GM19328 (cell line): ENCODE results near the gene MBNL2.

Experiments
- ATAC-seq: cut with Tn5 transposase; IDR thresholded peaks from one replicate; pipeline ENCODE4 v1.9.1; 2021; ENCODE audit warnings: mild to moderate bottlenecking, moderate library complexity; ENCODE audit not compliant: unreplicated experiment

MBNL2 gene

DNA sequence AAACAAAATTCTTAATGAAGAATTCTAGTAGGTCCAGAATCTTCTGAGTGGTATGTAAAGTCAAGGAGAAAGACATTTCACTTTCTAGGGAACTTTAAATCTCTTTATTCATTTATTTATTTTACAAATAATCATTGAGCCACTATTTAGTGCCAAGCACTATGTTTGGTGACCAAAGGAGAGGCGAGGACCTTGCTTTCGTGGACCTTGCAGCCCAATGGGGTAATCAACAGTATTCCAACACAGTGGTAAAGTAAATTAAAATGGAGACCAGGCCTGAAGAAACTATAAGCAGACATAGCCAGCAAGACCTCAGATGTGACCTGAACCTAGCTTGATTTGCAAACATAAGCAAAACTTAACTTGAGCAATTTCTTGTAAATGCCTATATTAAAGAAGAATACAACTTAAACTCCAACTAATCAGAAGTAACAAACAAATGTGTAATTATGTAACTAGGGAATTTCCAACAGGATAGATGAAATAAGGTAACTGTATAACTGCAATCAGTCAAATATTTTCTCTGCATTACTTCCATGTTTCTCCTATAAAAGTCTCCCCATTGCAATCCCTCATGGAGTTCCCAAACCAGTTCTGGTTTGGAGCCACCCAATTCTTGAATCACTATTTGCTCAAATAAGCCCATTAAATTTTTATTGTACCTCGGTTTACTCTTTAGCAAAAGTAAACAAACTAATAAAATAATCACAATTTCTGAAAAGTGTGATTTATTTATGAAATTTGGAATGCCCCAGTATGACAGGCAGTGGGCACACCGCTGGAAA, 67.6 kb downstream of the MBNL2 start:
- ATAC-seq: no peak

DNA sequence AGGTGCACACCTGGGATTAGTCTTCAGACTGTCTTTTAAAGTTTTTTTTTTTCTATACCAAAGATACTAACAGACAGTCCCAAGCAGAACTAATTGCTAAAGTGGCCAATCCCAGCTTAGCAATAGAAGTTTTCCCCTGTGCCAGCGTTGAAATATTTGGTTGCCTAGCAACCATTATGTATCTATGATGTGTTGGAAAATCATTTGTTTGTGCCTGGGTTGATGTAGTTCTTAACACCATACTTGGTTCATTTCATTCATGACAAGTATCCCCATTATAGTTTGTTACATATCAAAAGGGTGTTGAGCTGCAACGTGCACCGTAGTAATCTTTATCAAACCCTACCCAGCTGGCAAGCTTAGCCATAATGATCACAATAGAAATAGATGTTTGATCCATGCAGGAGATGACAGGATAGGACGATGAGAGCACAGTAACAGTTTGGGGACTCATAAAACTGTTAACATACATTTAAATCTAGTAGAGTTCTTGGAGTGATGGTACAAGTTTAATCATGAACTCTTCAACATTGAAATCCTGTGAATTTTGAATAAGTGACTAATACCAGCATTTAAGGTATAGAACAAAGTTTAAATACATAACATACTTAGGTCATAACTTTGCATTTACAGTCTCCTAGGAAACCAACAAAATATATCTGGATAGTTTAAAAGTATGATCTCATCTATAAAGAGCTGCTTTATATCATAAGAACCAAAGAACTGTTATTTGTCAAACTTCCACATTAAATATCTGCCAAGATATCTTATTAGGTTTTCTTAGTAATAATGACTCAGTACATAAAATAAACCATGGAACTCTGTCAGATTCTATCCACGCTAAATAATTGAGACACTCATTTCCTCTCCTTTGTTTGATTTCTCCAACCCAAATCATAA, 73.4 kb downstream of the MBNL2 start:
- ATAC-seq: no peak

GRCh38 chr13:97296740-97297139, 74.6 kb downstream of the MBNL2 start:
- no peak for ATAC-seq

GRCh38 chr13:97298816-97299215, 76.7 kb downstream of the MBNL2 start:
- no peak for ATAC-seq

DNA sequence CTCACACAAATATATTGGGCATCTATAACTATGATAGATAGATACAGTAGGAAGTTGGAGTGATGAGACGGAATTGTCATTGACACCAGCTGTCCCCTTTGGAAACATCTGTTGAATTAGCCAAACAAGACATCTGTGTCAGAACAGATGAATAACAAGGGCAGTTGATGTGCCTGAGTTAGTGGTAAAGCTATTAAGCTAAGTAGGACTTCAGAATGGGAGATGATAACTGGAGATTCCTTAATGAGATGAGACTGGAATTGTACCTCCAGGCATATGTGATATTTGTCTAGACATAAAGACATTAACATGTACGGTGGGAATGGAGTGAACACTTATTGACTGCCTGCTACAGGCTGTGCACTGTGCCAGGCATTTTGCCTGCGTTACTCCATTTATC, 78.7 kb downstream of the MBNL2 start:
- ATAC-seq: no peak

- ATAC-seq: no peak
Observed at GRCh38 chr13:97301382-97302095, 79.4 kb downstream of the MBNL2 start.

- ATAC-seq: no peak
Observed at GRCh38 chr13:97302611-97303010, 80.5 kb downstream of the MBNL2 start.

GRCh38 chr13:97306106-97306505, 84.0 kb downstream of the MBNL2 start:
- ATAC-seq: no peak

DNA sequence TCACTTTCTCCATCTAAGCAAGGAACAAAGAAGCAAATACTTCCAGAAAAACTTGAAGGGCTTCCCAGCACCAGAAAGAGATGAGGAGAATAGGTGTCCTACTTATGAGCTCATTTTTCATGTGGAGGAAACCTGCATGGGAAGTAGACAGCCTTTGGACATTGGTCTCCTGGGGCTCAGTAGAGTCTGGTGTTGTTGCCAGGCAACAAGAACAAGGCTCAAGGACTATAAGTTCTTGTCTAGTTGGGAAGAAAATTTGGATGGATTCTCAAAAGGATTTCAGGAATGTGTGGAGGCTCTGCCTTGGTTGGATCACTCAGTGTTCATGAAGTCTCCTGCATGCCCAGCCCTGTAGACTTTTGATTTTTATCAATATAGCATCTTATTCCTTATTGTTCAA, 84.5 kb downstream of the MBNL2 start:
- ATAC-seq: no peak

GRCh38 chr13:97307118-97307881, 85.2 kb downstream of the MBNL2 start:
- no peak for ATAC-seq

DNA sequence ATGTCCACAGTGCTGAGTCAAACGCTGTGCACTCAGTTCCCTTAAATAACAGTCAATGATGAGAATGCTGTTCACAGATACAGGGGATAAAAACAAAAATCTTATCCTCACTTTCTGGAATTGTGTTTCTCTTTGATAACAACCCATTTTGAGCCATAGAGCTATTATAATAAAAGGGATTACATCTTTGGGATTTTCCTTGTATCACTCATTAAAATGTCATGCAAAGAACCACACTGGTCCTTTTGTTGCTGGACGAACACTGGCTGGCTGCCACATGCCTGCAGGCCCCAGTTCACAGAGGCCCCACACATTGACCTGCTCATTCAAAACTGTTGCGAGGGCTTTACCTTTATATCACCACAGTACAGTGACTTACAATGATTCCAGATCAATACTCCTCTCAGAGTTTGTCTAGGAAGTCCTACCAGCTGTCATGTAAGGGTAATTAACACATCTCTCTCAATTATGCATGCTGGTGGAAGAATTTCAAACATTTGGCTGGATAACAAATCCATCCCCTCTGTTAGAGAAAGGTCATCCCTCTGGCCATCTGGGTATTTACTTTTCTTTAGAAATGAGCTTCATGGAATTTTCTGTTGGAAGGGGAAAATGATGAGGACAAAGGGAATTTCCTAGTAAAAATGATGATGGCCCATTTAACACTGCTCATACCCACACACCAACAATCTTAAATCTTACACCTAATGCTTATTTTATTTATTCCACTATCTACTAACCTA, 85.9 kb downstream of the MBNL2 start:
- no peak for ATAC-seq

DNA sequence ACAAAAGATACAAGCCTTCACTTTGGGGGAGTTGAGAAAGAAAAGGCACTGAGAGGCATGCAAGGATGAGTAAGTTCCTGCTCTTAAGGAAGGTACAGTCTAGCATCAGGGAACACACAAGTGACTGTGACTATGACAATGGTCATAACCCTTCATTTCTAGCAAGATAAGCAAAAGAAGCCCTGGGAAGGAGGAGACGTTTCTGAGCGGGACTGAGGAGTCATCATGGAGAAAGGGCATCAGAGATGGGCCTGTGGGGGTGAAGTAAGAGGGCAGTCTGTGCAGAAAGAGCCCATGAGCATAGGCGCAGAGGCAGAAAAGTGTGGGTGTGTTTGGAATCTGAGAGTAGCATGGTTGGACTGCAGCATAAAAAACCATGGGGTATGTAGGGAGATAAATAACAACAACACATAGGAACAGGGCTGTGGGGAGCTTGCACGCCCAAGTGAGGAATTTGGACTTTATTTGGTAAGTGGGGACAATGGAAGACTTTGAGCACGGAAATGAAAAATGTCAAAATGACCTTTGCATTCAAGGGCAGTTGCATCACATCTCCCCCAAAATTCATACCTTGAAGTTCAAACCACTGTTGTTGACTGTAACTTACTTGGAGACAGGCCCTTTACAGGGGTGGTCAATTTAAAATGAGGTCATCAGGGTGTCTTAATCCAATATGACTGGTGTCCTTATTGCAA, 86.7 kb downstream of the MBNL2 start:
- no peak for ATAC-seq

- ATAC-seq: no peak
Observed at GRCh38 chr13:97310809-97311436, 88.8 kb downstream of the MBNL2 start.

GRCh38 chr13:97311956-97312355, 89.8 kb downstream of the MBNL2 start:
- ATAC-seq: no peak

GRCh38 chr13:97313551-97314260, 91.6 kb downstream of the MBNL2 start:
- ATAC-seq: no peak

GRCh38 chr13:97316390-97316789, 94.3 kb downstream of the MBNL2 start:
- ATAC-seq: no peak

DNA sequence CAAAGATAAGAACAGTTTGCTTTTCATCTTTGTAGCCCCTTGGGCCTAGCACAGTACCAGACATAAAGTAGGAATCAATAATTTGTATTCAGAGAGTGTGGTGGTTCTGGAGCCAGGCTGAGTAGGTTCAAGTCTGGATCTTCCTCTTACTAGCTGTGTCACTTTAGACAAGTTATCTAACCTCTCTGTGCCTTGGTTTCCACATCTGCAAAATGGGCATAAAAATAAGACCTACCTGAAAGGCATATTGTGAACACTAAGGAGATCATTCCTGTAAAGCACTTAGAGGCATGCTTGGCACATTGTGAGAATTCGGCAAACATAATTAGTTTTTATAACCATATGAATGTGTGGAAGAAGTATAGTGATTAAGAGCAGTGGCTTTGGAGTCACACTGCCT, 95.8 kb downstream of the MBNL2 start:
- no peak for ATAC-seq

GRCh38 chr13:97318532-97318931, 96.4 kb downstream of the MBNL2 start:
- no peak for ATAC-seq
